Endothelial cell of umbilical vein (primary cell): ENCODE measurements around the gene SNRNP35. TPM values are rescaled to one million over a fixed set of nuclear protein-coding genes. Genes with fewer than 3 reads are reported as not detected.

Source experiments
- BruUV-seq: library from RNA; stranded (reverse); fragments of 400-500 nt; replicated peaks from 2 replicates; lab custom pipeline; 2021; lab: Mats Ljungman, UMichigan
- CTCF ChIA-PET: fragments of 300-600, 350-600 bp; sonication (Branson Sonifier 250); formaldehyde crosslinking; loops from one replicate; lab custom pipeline; 2021; ENCODE audit warnings: antibody characterized with exemption, inconsistent platforms; lab: Charles Lee
- POLR2A ChIA-PET: fragments of 300-600, 350-600 bp; sonication (Branson Sonifier 250); formaldehyde crosslinking; loops from one replicate; lab custom pipeline; 2021; ENCODE audit warnings: antibody characterized with exemption, inconsistent platforms; lab: Charles Lee
- DNase-seq: peaks from one replicate; pipeline ENCODE4 v3.0.0-alpha.2; 2011; ENCODE audit warnings: low read depth, low spot score
- FAIRE-seq: peaks from 2 replicates; lab custom pipeline; 2011; peaks lifted over from hg19 to GRCh38; lab: Jason Lieb, UNC
- H2AFZ ChIP-seq: 2 replicates; pipeline ENCODE4 v1.6.0; 2012; ENCODE audit warnings: low read depth, low read length, control low read depth, inconsistent platforms
- H3K27ac ChIP-seq: 2 replicates; pipeline ENCODE4 v1.5.1; 2011; ENCODE audit warnings: low read depth, mild to moderate bottlenecking, control low read depth, low read length, moderate library complexity; ENCODE audit not compliant: insufficient read depth
- H3K27me3 ChIP-seq, 2 experiments: 2 replicates each; pipeline versions ENCODE4 v1.6.0 to v1.6.1; 2011; ENCODE audit warnings: low read length in 2 of 2, mixed read lengths in 1 of 2; ENCODE audit not compliant: control insufficient read depth in 2 of 2, insufficient read depth in 2 of 2
- H3K36me3 ChIP-seq, 2 experiments: 2 replicates in 1 of 2; 3 replicates in 1 of 2; pipeline ENCODE4 v1.5.1; 2011; ENCODE audit warnings: low read length in 2 of 2, mild to moderate bottlenecking in 1 of 2, moderate library complexity in 1 of 2; ENCODE audit not compliant: control insufficient read depth in 2 of 2, insufficient read depth in 2 of 2; ENCODE audit errors: extremely low read depth in 1 of 2
- H3K4me1 ChIP-seq: 3 replicates; pipeline ENCODE4 v1.5.1; 2011; ENCODE audit warnings: mild to moderate bottlenecking, low read length; ENCODE audit not compliant: control insufficient read depth, insufficient read depth; ENCODE audit errors: extremely low read depth
- H3K4me2 ChIP-seq: 2 replicates; pipeline ENCODE4 v1.6.1; 2011; ENCODE audit warnings: low read length, control low read depth, mixed read lengths; ENCODE audit not compliant: insufficient read depth
- H3K4me3 ChIP-seq, 3 experiments: fragments of 200-600 bp in 1 of 3; sonication (generic), shearing (Covaris generic) in 1 of 3; replicated peaks in 1 of 3; 2 replicates each; pipeline ENCODE4 v1.5.1; 2011 to 2016; ENCODE audit warnings: control low read depth in 3 of 3, low read length in 3 of 3, mild to moderate bottlenecking in 2 of 3, inconsistent platforms in 1 of 3, low read depth in 1 of 3, moderate library complexity in 1 of 3; ENCODE audit not compliant: insufficient read depth in 1 of 3
- H3K79me2 ChIP-seq: 2 replicates; pipeline ENCODE4 v1.6.0; 2012; ENCODE audit warnings: low read length, inconsistent platforms; ENCODE audit not compliant: control insufficient read depth, insufficient read depth
- H3K9ac ChIP-seq: replicated peaks from 2 replicates; pipeline ENCODE3; 2011; ENCODE audit warnings: low read length, control low read depth; ENCODE audit not compliant: insufficient read depth; ENCODE audit errors: extremely low read depth
- H3K9me1 ChIP-seq: replicated peaks from 3 replicates; pipeline ENCODE4 v1.6.0; 2011; ENCODE audit warnings: mild to moderate bottlenecking, low read length; ENCODE audit not compliant: control insufficient read depth, insufficient read depth; ENCODE audit errors: extremely low read depth
- H3K9me3 ChIP-seq: replicated peaks from 2 replicates; pipeline ENCODE4 v1.5.1; 2012; ENCODE audit warnings: low read length, inconsistent platforms; ENCODE audit not compliant: control insufficient read depth, insufficient read depth
- H4K20me1 ChIP-seq: replicated peaks from 2 replicates; pipeline ENCODE3; 2011; ENCODE audit warnings: mild to moderate bottlenecking, low read length; ENCODE audit not compliant: control insufficient read depth, insufficient read depth; ENCODE audit errors: extremely low read depth
- CTCF ChIP-seq, 2 donors: IDR thresholded peaks; 1 replicate in 1 of 2; 2 replicates in 1 of 2; pipeline ENCODE4 v1.5.1; 2011; ENCODE audit warnings: low read length in 2 of 2, mild to moderate bottlenecking in 2 of 2, moderate library complexity in 2 of 2, control low read depth in 1 of 2, inconsistent platforms in 1 of 2, low read depth in 1 of 2; ENCODE audit not compliant: insufficient read depth in 1 of 2; ENCODE audit errors: extremely low read depth in 1 of 2
- EZH2 ChIP-seq: IDR thresholded peaks from 2 replicates; pipeline ENCODE4 v1.6.1; 2012; ENCODE audit warnings: borderline replicate concordance, low read depth, mild to moderate bottlenecking, moderate library complexity, low read length, inconsistent platforms; ENCODE audit not compliant: severe bottlenecking
- FOS ChIP-seq: IDR thresholded peaks from 2 replicates; pipeline ENCODE4 v1.6.1; 2011; ENCODE audit warnings: mild to moderate bottlenecking, low read length, moderate library complexity, borderline replicate concordance; ENCODE audit not compliant: insufficient read depth
- GATA2 ChIP-seq: IDR thresholded peaks from 2 replicates; pipeline ENCODE4 v1.7.0; 2011; ENCODE audit warnings: low read depth, mild to moderate bottlenecking, moderate library complexity, mixed read lengths, low read length; ENCODE audit not compliant: insufficient read length, insufficient read depth
- JUN ChIP-seq: IDR thresholded peaks from 2 replicates; pipeline ENCODE4 v1.6.1; 2011; ENCODE audit warnings: borderline replicate concordance, low read depth; ENCODE audit not compliant: insufficient read length, insufficient read depth
- MYC ChIP-seq: IDR thresholded peaks from one replicate; pipeline ENCODE4 v1.6.1; 2011; ENCODE audit warnings: mild to moderate bottlenecking, low read depth, low read length
- POLR2AphosphoS5 ChIP-seq: IDR thresholded peaks from 2 replicates; pipeline ENCODE4 v1.6.1; 2012; ENCODE audit warnings: low read depth, mild to moderate bottlenecking, control low read depth, low read length, moderate library complexity; ENCODE audit not compliant: insufficient read depth
- dilution Hi-C: fragments of 300-500 bp; cut with MboI; formaldehyde crosslinking; loops from one replicate; pipeline ENCODE4 v1.15.0; 2019; ENCODE audit warnings: low sequenced_read_pairs; ENCODE audit not compliant: extremely low pct_ligation_motif_present
- intact Hi-C: fragments of 100-400 bp; cut with micrococcal nuclease; formaldehyde crosslinking; loops from one replicate; pipeline ENCODE4 v1.10.0; 2022
- polyA plus RNA-seq, 4 experiments: library from polyadenylated mRNA; depleted of rRNA in 3 of 4; stranded (reverse) in 3 of 4; unstranded in 1 of 4; fragments of >200 nt; gene quantifications; 2 replicates each; pipeline versions ENCODE4 v1.2.1 to v1.2.3, GENCODE V29; 2011 to 2012; ENCODE audit warnings: missing spikeins in 1 of 4
- total RNA-seq: library from RNA; stranded (reverse); gene quantifications from 2 replicates; pipeline ENCODE4 v1.2.3, GENCODE V29; 2021
- TF ChIP-seq, protein P1 (sequence below): IDR thresholded peaks from 2 replicates; pipeline ENCODE4 v1.6.1; 2011; ENCODE audit not compliant: insufficient read depth, insufficient read length

Gene SNRNP35
- total and polyA plus RNA-seq, 2 donors (not counting 3 experiments of a cell fraction or from before 2014, with no cell fraction given) = 15.9 to 30.6 TPM

- POLR2A ChIA-PET = no interaction called here
- dilution Hi-C loops = no loop called here
- H3K4me2 ChIP-seq = no peak overlapping the region
These were observed 20.1 kb downstream of the SNRNP35 start for GRCh38 chr12:123478069-123478468.

More at GRCh38 chr12:123478069-123478468, 20.1 kb downstream of the SNRNP35 start:
- H3K4me3 ChIP-seq = no peak overlapping the region
- FAIRE-seq (no peak), DNase-seq (no peak)
- H2AFZ ChIP-seq = no peak overlapping the region
- H3K9me1 ChIP-seq = no peaks in the 10 kb centered on the region
- intact Hi-C loops = loop anchor here (1.0 to 5.0 kb wide), 4 partner anchors 20 to 106 kb away; partner anchors contain the start of genes RILPL1, RILPL2, SNRNP35 and TMED2
- no peaks in the 10 kb centered on the region for H3K79me2 ChIP-seq
- peaks cover 16% of the 10 kb centered on the region for H3K4me1 ChIP-seq
- BruUV-seq = no TSS peak
- H4K20me1 ChIP-seq = no peaks in the 10 kb centered on the region
- TF ChIP-seq JUN = no peak
- TF ChIP-seq EZH2 = no peak
- TF ChIP-seq, protein P1, sequence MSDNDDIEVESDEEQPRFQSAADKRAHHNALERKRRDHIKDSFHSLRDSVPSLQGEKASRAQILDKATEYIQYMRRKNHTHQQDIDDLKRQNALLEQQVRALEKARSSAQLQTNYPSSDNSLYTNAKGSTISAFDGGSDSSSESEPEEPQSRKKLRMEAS = no peak
- TF ChIP-seq MYC = no peak
- no peak for TF ChIP-seq GATA2
- TF ChIP-seq POLR2AphosphoS5 = no peak
- no peak for TF ChIP-seq FOS
- TF ChIP-seq CTCF (IDR thresholded peaks at IDR 0.05; ENCODE audit: extremely low read depth in 1 of 2, insufficient read depth in 1 of 2, low read depth in 1 of 2, low read length in 2 of 2) = no peak
- CTCF ChIA-PET = interaction anchor here (1.0 to 1.9 kb wide), 2 partner anchors 18 to 104 kb away, joined by 3 to 8 read pairs; no protein-coding TSS in a partner anchor
- H3K27ac ChIP-seq = peak overlapping the region; percentile 83
- H3K27me3 ChIP-seq = no peaks in the 10 kb centered on the region
- H3K36me3 ChIP-seq = peaks cover 0 to 6% of the 10 kb centered on the region in 2 experiments
- no peak overlapping the region for H3K9ac ChIP-seq
- no peaks in the 10 kb centered on the region for H3K9me3 ChIP-seq
